DND-41 (cell line): ENCODE measurements around the gene HYDIN.

ENCODE experiments used
- EZH2 ChIP-seq: IDR thresholded peaks from 3 replicates; pipeline ENCODE4 v1.6.1; 2012; ENCODE audit warnings: borderline replicate concordance, low read depth, mild to moderate bottlenecking, moderate library complexity, low read length, inconsistent platforms; ENCODE audit not compliant: severe bottlenecking
- TF ChIP-seq, protein P1 (sequence below): IDR thresholded peaks from 2 replicates; pipeline ENCODE4 v1.5.1; 2012; ENCODE audit warnings: borderline replicate concordance, low read length, moderate library complexity, mild to moderate bottlenecking; ENCODE audit not compliant: poor library complexity, severe bottlenecking; ENCODE audit errors: extremely low read depth

DNA sequence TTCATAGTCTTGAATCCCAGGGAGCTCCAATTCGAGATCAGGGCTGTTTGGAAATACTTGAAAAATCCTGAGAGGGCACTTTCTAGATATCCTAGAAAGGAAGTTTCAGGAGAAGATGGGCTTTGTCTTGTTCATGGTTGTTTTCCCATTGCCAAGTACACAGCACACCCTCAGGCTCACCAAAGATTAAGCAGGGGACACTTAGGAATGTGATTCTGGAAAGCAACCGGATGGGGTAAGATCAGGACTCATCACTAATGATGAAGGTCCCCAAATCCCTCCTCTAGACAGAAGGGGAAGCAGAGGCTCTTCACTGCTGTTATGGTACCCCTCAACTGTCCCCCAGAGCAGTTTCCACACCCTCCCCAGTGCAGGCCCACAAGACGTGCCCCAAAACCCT lies 470.3 kb downstream of the HYDIN start:
- TF ChIP-seq, protein P1, sequence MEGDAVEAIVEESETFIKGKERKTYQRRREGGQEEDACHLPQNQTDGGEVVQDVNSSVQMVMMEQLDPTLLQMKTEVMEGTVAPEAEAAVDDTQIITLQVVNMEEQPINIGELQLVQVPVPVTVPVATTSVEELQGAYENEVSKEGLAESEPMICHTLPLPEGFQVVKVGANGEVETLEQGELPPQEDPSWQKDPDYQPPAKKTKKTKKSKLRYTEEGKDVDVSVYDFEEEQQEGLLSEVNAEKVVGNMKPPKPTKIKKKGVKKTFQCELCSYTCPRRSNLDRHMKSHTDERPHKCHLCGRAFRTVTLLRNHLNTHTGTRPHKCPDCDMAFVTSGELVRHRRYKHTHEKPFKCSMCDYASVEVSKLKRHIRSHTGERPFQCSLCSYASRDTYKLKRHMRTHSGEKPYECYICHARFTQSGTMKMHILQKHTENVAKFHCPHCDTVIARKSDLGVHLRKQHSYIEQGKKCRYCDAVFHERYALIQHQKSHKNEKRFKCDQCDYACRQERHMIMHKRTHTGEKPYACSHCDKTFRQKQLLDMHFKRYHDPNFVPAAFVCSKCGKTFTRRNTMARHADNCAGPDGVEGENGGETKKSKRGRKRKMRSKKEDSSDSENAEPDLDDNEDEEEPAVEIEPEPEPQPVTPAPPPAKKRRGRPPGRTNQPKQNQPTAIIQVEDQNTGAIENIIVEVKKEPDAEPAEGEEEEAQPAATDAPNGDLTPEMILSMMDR = no peak
- TF ChIP-seq EZH2 = no peak
